ENCODE results near the gene FAM20A. TPM values are rescaled to one million over a fixed set of nuclear protein-coding genes. Genes with fewer than 3 reads are reported as not detected.

The FAM20A gene
- total RNA-seq, 1 donor from 2014 or later: 0.14 TPM

DNA sequence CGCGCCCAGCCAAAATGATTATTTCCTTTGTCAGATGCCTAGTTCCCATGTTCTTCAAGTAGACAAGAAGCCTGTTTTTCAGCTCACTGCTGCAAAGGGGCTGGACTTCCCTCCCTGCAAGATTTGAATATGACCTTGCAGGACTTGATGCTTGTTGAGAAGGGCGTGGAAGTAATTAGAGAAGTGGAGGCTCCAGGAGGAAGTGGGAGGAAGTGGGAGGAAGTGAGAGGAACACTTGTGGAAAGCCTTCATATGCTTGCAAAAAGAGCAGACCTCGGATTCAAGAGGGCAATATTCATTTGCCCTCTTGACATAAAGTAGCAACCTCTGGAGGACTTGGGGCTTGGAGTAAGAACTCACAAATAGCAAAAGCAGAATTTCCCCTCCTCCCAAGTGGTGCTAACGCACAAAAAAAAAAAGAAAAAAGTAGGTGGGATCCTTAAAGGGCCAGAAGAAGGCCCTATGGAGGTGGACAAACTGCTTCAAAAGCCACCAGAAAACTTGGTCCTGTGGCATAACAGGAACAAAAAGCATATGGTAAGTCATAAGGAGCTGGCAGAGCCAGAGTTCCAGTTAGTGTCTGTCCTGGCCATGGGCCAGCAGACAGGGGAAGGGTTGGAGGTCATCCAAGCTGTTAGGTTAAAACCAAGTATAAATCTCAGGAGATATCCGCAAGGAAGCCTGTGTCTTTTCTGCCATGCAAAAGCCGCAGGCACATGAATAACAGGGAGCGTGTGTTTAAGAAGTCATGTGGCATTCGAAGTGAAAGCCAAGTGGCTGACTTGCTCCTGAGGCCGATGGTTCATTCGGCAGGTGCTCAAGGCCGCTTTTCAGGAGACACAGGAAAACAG is 109.6 kb downstream of the FAM20A start:
- no peak overlapping the region for H3K27ac Mint-ChIP-seq (ENCODE audit: unreplicated experiment)
- no peak for DNase-seq (ENCODE audit: low read depth)
- H3K9me3 Mint-ChIP-seq (ENCODE audit: unreplicated experiment): peaks cover 4% of the 10 kb centered on the region
- Histone ChIP-seq H2AFZ (ENCODE audit: low read depth, low read length) (no peak overlapping the region), H3K27ac (ENCODE audit: low read depth, low read length) (no peak overlapping the region), H3K79me2 (ENCODE audit: insufficient read depth, low read length) (no peaks in the 10 kb centered on the region), H3K9ac (ENCODE audit: low read length) (no peak overlapping the region), H3K27me3 (ENCODE audit: insufficient read depth, low read length) (no peaks in the 10 kb centered on the region), H3K9me3 (ENCODE audit: insufficient read depth, low read depth, low read length) (no peaks in the 10 kb centered on the region), H3K4me2 (ENCODE audit: low read length) (no peak overlapping the region), H4K20me1 (ENCODE audit: insufficient read depth, low read length) (no peaks in the 10 kb centered on the region), H3K36me3 (ENCODE audit: insufficient read depth, low read length) (no peaks in the 10 kb centered on the region), H3K4me3 (ENCODE audit: insufficient read depth, low read depth, low read length) (no peak overlapping the region), H3K4me1 (ENCODE audit: insufficient read depth, low read length) (no peaks in the 10 kb centered on the region)
- no peak overlapping the region for H3K4me3 Mint-ChIP-seq (ENCODE audit: unreplicated experiment)
- no peaks in the 10 kb centered on the region for H3K4me1 Mint-ChIP-seq (ENCODE audit: low read depth, unreplicated experiment)
- H3K27me3 Mint-ChIP-seq (ENCODE audit: low read depth, unreplicated experiment): peaks cover 8% of the 10 kb centered on the region
- FAIRE-seq: no peak
- peaks cover 2% of the 10 kb centered on the region for H3K36me3 Mint-ChIP-seq (ENCODE audit: low read depth, unreplicated experiment)
- TF ChIP-seq CTCF (IDR thresholded peaks at IDR 0.05; ENCODE audit: insufficient read depth, low read depth, low read length) (no peak), EZH2 (IDR thresholded peaks at IDR 0.05; ENCODE audit: insufficient read depth, low read length) (no peak)

DNA sequence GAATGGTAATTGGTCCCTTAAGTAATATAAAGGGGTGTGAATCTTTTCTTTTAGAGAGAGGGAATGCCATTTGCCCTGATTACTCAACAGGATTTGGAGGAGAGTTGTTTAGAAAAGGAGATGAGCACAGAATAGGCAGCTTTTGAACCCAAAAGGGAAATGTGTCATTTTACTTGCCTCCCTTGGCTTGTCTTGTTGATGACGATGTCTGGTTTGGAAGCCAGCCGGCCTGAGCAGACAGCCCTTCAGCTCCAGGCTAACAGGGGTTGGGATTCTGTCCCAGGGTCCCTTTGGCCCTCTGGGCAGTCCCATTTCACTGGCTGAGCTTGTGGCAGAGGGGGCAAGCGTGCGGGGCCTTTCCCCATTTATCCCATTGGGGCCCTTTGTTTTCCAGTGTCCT is 111.2 kb downstream of the FAM20A start:
- TF ChIP-seq CTCF (IDR thresholded peaks at IDR 0.05; ENCODE audit: insufficient read depth, low read depth, low read length) (no peak), EZH2 (IDR thresholded peaks at IDR 0.05; ENCODE audit: insufficient read depth, low read length) (no peak)

More for the DNA sequence above, 111.2 kb downstream of the FAM20A start:
- Mint-ChIP-seq H3K27me3 (ENCODE audit: low read depth, unreplicated experiment) (peaks cover 21% of the 10 kb centered on the region), H3K27ac (ENCODE audit: unreplicated experiment) (no peak overlapping the region), H3K9me3 (ENCODE audit: unreplicated experiment) (no peaks in the 10 kb centered on the region), H3K4me3 (ENCODE audit: unreplicated experiment) (no peak overlapping the region), H3K4me1 (ENCODE audit: low read depth, unreplicated experiment) (no peaks in the 10 kb centered on the region), H3K36me3 (ENCODE audit: low read depth, unreplicated experiment) (peaks cover 2% of the 10 kb centered on the region)
- no peak overlapping the region for H3K4me3 ChIP-seq (ENCODE audit: insufficient read depth, low read depth, low read length)
- DNase-seq (ENCODE audit: low read depth) (no peak), FAIRE-seq (no peak)
- H3K27me3 ChIP-seq (ENCODE audit: insufficient read depth, low read length): peaks cover 7% of the 10 kb centered on the region
- H3K9me3 ChIP-seq (ENCODE audit: insufficient read depth, low read depth, low read length): no peaks in the 10 kb centered on the region
- H3K36me3 ChIP-seq (ENCODE audit: insufficient read depth, low read length): no peaks in the 10 kb centered on the region
- no peaks in the 10 kb centered on the region for H3K4me1 ChIP-seq (ENCODE audit: insufficient read depth, low read length)
- H3K9ac ChIP-seq (ENCODE audit: low read length): no peak overlapping the region
- no peak overlapping the region for H3K27ac ChIP-seq (ENCODE audit: low read depth, low read length)
- H3K4me2 ChIP-seq (ENCODE audit: low read length): no peak overlapping the region
- no peak overlapping the region for H2AFZ ChIP-seq (ENCODE audit: low read depth, low read length)
- H4K20me1 ChIP-seq (ENCODE audit: insufficient read depth, low read length): no peaks in the 10 kb centered on the region
- H3K79me2 ChIP-seq (ENCODE audit: insufficient read depth, low read length): no peaks in the 10 kb centered on the region

Other genes with a start within 250 kb of the FAM20A start
- gene WIPI1, start 143.9 kb downstream of the FAM20A start, total RNA-seq: 83.5 and 92.4 TPM in 2 replicates
- gene PRKAR1A, start 88.9 kb downstream of the FAM20A start, total RNA-seq: 235 and 254 TPM in 2 replicates